Measurements from ENCODE around the gene BRAF.
"Not testable (repeated sequence)": the region's sequence is repeated elsewhere in the genome, so short reads cannot be mapped to it uniquely, and the experiment has no call there.

BRAF gene

GRCh38 chr7:140677496-140677895, 247.2 kb downstream of the BRAF start:
- DNase-seq, result no peak

GRCh38 chr7:140676956-140677355, 247.8 kb downstream of the BRAF start:
- not testable (repeated sequence) for DNase-seq

- no peak for DNase-seq
Measured at GRCh38 chr7:140676306-140676705, 248.4 kb downstream of the BRAF start.

DNA sequence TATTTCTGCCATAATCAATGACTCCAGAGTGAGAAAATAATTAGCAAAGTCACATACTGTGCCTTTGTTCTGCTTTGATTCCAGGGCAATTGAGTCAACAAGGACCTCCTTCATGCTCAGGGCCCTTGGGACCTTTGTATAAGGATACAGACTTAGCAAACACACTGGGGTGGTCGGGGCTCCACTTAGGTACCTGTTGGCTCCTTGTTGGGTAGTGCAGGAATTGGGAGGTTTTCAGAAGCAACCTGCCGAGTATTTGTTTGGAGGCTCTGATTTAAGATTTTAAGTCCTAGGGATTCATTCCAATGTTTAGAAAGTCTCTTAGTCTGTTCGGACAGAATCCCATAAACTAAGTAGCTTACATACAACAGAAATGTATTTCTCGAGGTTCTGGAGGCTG, 249.0 kb downstream of the BRAF start:
- DNase-seq, result no peak

- no peak for DNase-seq
Measured at GRCh38 chr7:140674899-140675701, 249.6 kb downstream of the BRAF start.

- DNase-seq, result no peak
Measured at GRCh38 chr7:140674356-140674800, 250.4 kb downstream of the BRAF start.

GRCh38 chr7:140673774-140674155, 251.0 kb downstream of the BRAF start:
- DNase-seq, result no peak

- peak; percentile 61 to 65 for DNase-seq
Measured at GRCh38 chr7:140673063-140673773, 251.5 kb downstream of the BRAF start.

DNA sequence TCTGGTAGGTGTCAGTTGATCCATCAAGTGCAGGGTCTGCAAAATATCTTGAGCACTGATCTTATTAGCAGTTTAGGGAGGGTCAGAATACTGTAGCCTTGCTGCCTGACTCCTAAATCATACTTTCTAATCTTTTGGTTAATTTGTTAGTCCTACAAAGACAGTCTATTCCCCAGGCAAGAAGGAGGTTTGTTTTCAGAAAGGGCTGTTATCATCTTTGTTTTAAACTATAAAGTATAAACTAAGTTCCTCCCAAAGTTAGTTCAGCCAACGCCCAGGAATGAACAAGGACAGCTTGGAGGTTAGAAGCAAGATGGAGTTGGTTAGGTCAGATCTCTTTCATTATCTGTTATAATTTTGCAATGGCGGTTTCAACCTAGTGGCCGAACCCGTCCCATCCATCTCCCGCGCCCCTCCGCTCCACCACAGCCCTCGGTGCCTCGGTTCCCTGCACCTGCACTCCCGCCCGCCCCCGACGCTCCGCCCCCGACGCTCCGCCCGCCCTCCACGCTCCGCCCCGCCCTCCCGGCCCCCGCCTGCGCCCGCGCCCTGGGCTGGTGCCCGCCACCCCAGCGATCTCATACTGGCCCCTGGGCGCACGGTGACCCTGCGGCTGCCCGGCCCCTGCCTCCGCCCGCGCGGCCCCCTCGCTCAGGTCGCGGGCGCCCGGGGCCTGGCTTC, 252.2 kb downstream of the BRAF start, which contains the start of gene ADCK2:
ADCK2 (plus strand) TSS at position 564 of the 681 bp plus-strand sequence. CDS start 386 bp downstream, outside the sequence.
- DNase-seq, result peak in 1 of 2 donors; percentile 71

- no peak for DNase-seq
Measured at GRCh38 chr7:140671966-140672365, 252.8 kb downstream of the BRAF start.

- DNase-seq, result no peak
Measured at GRCh38 chr7:140670343-140670935, 254.3 kb downstream of the BRAF start.

GRCh38 chr7:140669862-140670261, 254.9 kb downstream of the BRAF start:
- DNase-seq, result not testable (repeated sequence)

DNA sequence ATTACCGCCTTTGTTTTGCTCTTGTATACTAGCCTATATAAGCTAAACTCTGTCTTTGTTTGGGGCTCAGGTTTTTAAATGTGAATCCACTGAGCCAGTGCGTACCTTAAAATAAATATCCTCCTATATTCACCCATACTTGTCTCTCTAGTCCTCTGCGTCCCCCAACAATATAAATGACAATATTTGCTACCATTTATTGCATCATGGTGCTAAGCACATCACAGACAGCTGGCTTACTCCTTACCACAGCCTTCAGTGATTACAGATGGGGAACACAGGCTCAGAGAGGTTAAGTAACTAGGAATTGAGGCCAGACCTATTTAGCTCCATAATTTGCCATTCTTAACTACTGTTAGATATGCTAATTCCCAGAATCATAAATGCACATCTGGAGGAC, 255.4 kb downstream of the BRAF start:
- no peak for DNase-seq

All from stimulated activated CD4-positive, alpha-beta T cell treated with anti-CD3 and anti-CD28 coated beads, Interleukin-2, amount 100 ng/mL, for 24 hours (primary cell).